HG03378 (cell line): ENCODE results near the gene C14orf132.

Experiments used
- ATAC-seq: cut with Tn5 transposase; IDR thresholded peaks from one replicate; pipeline ENCODE4 v1.9.1; 2021; ENCODE audit warnings: mild to moderate bottlenecking, moderate library complexity; ENCODE audit not compliant: unreplicated experiment

Gene C14orf132

DNA sequence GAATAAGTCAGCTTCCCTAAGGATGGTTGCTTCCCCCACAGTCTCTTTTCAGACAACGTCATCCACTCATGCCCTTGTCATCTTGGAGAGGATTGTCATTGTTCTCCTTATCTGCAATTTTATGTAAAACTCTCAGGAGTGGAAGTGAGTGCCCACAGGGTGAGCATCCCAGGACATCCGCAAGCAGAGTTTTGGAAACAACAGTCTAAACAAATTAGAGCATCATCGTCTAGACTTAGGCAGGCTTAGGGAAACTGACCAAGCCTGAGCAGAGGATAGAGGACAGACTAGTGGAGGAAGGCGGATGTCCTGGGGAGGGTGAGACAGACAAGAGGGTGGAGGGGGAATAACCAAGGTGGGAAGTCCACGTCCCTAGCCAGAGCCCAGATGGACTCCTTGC, 101.8 kb downstream of the C14orf132 start:
- ATAC-seq: no peak
